ENCODE measurements around the gene PIP5K1C. TPM values are rescaled to one million over a fixed set of nuclear protein-coding genes. Genes with fewer than 3 reads are reported as not detected.

PIP5K1C gene
- total and polyA plus RNA-seq, 10 of the 15 experiments (the other 5 are each of a cell fraction or from before 2014, with no cell fraction given), result 0.39 to 19.6 (median 5.3) TPM

DNA sequence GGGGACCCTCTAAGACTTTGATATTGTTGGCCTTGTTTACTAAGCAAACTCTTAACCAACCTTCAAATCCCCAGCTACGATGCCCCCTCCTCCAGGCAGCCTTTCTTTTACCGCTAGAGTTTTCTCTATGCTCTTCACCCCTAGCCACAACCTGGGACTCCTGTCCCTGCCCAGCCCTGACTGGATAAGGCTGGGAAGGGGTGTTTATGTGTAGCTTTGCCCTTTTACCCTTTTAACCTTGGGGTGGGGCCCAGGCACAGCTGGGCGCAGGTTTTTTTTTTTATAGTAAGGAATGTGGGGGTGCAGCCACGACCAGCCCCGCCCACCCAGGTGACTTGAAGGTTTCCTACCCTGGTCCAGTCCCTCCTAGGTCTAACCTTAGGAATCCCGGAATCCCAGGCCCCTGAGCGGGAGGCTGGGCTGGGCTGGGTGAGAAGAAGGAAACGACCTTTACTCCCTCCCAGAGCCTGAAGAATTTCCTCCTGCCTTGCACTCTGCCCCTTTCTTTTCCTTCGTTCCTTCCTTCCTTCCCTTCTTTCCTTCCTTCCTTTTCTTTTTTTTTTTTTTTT, 20.2 kb upstream of the PIP5K1C start:
- H4K20me1 ChIP-seq (ENCODE audit: control insufficient read depth, insufficient read depth), result no peaks in the 10 kb centered on the region
- ATAC-seq (no peak), FAIRE-seq (no peak), DNase-seq (ENCODE audit: low read depth, low spot score) (no peak)
- H3K27me3 ChIP-seq (replicated peaks in 1 of 2; ENCODE audit: control insufficient read depth in 2 of 2, insufficient read depth in 2 of 2, low read length in 1 of 2), result peaks cover 1 to 3% of the 10 kb centered on the region in 2 experiments; a peak in 1 of 4 replicates
- intact Hi-C loops (cut with micrococcal nuclease; ENCODE audit: unreplicated experiment) (no loop called here), in situ Hi-C loops (cut with MboI) (no loop called here)
- RAD21 ChIA-PET (ENCODE audit: unreplicated experiment), result no interaction called here
- no peak for TF ChIP-seq ZNF384 (IDR thresholded peaks at IDR 0.05; ENCODE audit: borderline replicate concordance, low read depth, low read length)
- TF ChIP-seq, protein P1, sequence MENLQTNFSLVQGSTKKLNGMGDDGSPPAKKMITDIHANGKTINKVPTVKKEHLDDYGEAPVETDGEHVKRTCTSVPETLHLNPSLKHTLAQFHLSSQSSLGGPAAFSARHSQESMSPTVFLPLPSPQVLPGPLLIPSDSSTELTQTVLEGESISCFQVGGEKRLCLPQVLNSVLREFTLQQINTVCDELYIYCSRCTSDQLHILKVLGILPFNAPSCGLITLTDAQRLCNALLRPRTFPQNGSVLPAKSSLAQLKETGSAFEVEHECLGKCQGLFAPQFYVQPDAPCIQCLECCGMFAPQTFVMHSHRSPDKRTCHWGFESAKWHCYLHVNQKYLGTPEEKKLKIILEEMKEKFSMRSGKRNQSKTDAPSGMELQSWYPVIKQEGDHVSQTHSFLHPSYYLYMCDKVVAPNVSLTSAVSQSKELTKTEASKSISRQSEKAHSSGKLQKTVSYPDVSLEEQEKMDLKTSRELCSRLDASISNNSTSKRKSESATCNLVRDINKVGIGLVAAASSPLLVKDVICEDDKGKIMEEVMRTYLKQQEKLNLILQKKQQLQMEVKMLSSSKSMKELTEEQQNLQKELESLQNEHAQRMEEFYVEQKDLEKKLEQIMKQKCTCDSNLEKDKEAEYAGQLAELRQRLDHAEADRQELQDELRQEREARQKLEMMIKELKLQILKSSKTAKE (IDR thresholded peaks at IDR 0.05; ENCODE audit: low read depth, poor library complexity, severe bottlenecking), result no peak
- TF ChIP-seq, protein P2, sequence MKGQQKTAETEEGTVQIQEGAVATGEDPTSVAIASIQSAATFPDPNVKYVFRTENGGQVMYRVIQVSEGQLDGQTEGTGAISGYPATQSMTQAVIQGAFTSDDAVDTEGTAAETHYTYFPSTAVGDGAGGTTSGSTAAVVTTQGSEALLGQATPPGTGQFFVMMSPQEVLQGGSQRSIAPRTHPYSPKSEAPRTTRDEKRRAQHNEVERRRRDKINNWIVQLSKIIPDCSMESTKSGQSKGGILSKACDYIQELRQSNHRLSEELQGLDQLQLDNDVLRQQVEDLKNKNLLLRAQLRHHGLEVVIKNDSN (IDR thresholded peaks at IDR 0.05; ENCODE audit: borderline replicate concordance, extremely low read length, insufficient read depth, low read depth, low read length), result no peak
- TF ChIP-seq KLF5 (IDR thresholded peaks at IDR 0.05; ENCODE audit: partially characterized antibody), result no peak
- no peak for TF ChIP-seq NFIC (IDR thresholded peaks at IDR 0.05; ENCODE audit: low read depth, low read length)
- TF ChIP-seq, protein P3, sequence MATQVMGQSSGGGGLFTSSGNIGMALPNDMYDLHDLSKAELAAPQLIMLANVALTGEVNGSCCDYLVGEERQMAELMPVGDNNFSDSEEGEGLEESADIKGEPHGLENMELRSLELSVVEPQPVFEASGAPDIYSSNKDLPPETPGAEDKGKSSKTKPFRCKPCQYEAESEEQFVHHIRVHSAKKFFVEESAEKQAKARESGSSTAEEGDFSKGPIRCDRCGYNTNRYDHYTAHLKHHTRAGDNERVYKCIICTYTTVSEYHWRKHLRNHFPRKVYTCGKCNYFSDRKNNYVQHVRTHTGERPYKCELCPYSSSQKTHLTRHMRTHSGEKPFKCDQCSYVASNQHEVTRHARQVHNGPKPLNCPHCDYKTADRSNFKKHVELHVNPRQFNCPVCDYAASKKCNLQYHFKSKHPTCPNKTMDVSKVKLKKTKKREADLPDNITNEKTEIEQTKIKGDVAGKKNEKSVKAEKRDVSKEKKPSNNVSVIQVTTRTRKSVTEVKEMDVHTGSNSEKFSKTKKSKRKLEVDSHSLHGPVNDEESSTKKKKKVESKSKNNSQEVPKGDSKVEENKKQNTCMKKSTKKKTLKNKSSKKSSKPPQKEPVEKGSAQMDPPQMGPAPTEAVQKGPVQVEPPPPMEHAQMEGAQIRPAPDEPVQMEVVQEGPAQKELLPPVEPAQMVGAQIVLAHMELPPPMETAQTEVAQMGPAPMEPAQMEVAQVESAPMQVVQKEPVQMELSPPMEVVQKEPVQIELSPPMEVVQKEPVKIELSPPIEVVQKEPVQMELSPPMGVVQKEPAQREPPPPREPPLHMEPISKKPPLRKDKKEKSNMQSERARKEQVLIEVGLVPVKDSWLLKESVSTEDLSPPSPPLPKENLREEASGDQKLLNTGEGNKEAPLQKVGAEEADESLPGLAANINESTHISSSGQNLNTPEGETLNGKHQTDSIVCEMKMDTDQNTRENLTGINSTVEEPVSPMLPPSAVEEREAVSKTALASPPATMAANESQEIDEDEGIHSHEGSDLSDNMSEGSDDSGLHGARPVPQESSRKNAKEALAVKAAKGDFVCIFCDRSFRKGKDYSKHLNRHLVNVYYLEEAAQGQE (IDR thresholded peaks at IDR 0.05; ENCODE audit: low read depth, low read length), result no peak
- no peak for TF ChIP-seq SRF (IDR thresholded peaks at IDR 0.05; ENCODE audit: low read depth in 2 of 2, low read length in 2 of 2)
- TF ChIP-seq, protein P4, sequence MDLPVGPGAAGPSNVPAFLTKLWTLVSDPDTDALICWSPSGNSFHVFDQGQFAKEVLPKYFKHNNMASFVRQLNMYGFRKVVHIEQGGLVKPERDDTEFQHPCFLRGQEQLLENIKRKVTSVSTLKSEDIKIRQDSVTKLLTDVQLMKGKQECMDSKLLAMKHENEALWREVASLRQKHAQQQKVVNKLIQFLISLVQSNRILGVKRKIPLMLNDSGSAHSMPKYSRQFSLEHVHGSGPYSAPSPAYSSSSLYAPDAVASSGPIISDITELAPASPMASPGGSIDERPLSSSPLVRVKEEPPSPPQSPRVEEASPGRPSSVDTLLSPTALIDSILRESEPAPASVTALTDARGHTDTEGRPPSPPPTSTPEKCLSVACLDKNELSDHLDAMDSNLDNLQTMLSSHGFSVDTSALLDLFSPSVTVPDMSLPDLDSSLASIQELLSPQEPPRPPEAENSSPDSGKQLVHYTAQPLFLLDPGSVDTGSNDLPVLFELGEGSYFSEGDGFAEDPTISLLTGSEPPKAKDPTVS (IDR thresholded peaks at IDR 0.05; ENCODE audit: low read depth, low read length), result no peak
- no peak for TF ChIP-seq NRF1 (conservative IDR thresholded peaks at IDR 0.05; ENCODE audit: low read depth, low read length)
- no peak for TF ChIP-seq ZNF24 (IDR thresholded peaks at IDR 0.05)
- TF ChIP-seq ESRRA (IDR thresholded peaks at IDR 0.05; ENCODE audit: low read length), result no peak
- TF ChIP-seq TARDBP (IDR thresholded peaks at IDR 0.05; ENCODE audit: borderline replicate concordance), result no peak
- no peak overlapping the region for H3K9ac ChIP-seq (ENCODE audit: control insufficient read depth, insufficient read depth, low read length)
- H3K4me1 ChIP-seq (ENCODE audit: control insufficient read depth, insufficient read depth, low read length), result no peaks in the 10 kb centered on the region
- SMC1A ChIA-PET (ENCODE audit: uncharacterized antibody, unreplicated experiment), result no interaction called here
- BruUV-seq (replicated peaks), result no TSS peak
- WGBS (ENCODE audit: insufficient coverage, insufficient replicate concordance, low lambda C conversion rate, missing lambda C conversion rate), result 18% methylated on average over 8 of the region's 9 CpGs
- no peaks in the 10 kb centered on the region for H3K9me3 ChIP-seq (replicated peaks; ENCODE audit: control insufficient read depth, insufficient read depth, low read length)
- CTCF ChIA-PET, result interaction anchor here (0.6 to 1.8 kb wide), 2 partner anchors 14 to 163 kb away, joined by 3 to 6 read pairs; no protein-coding TSS in a partner anchor
- POLR2A ChIA-PET, result no interaction called here
- no peak overlapping the region for H3K4me3 ChIP-seq
- no peak overlapping the region for H3K4me2 ChIP-seq (ENCODE audit: control insufficient read depth, insufficient read depth)
- no peak overlapping the region for H2AFZ ChIP-seq (ENCODE audit: control insufficient read depth, low read depth, low read length)
- no peaks in the 10 kb centered on the region for H3K36me3 ChIP-seq (ENCODE audit: control insufficient read depth in 2 of 2, insufficient read depth in 2 of 2, low read length in 1 of 2)
- H3K79me2 ChIP-seq (ENCODE audit: control insufficient read depth, insufficient read depth, low read length), result no peaks in the 10 kb centered on the region
- H3K27ac ChIP-seq (ENCODE audit: control insufficient read depth, insufficient read depth), result no peak overlapping the region
